ENCODE results near the gene TMEM212. TPM values are rescaled to one million over a fixed set of nuclear protein-coding genes. Genes with fewer than 3 reads are reported as not detected.
A peak's percentile ranks its signal among the peaks of the same experiment; 100 is the strongest.

The TMEM212 gene
- total and polyA plus RNA-seq, 2 donors (not counting 3 experiments of a cell fraction or from before 2014, with no cell fraction given) = not detected

DNA sequence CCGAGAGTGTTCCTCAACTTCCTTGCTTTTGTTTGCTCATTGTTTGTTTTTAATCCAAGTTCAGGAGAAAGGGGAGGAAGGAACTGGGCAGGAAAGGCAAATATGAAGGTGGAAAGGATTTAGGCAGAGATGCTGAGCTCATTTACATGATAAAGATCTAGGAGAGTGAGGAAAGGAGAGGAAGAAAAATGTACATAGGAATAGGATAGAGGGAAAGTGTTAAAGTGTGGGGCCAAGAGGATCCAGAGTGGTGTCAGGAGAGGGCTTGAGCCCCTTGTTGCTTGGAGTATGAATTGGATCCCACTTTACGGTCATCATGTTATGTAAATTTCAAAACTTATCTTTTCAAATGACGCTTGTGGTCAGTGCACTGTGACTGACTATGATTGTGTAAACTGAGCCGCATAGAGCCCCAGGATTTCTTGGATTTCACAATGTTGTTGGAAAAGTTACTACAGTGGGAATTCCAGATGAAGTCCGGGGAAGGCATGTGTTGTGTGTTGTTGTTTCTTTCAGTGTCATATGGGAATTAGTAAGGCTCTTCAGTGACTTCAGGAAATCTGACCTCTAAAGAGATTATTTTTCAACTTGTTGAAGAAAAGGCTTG is 17.8 kb upstream of the TMEM212 start:
- H3K4me3 ChIP-seq (replicated peaks in 1 of 3; ENCODE audit: insufficient read depth in 1 of 3, low read depth in 1 of 3, low read length in 3 of 3) = no peak overlapping the region
- DNase-seq (ENCODE audit: low read depth, low spot score) = peak; percentile 56
- H3K27ac ChIP-seq (ENCODE audit: insufficient read depth, low read depth, low read length) = peak overlapping the region; percentile 45
- H2AFZ ChIP-seq (ENCODE audit: low read depth, low read length) = peak overlapping the region; percentile 13
- dilution Hi-C loops (cut with MboI; ENCODE audit: extremely low pct_ligation_motif_present, low sequenced_read_pairs) = no loop called here
- BruUV-seq (replicated peaks) = no TSS peak
- peak; percentile 89 for FAIRE-seq
- ChIA-PET CTCF (interaction anchor here (0.7 to 2.4 kb wide), 6 partner anchors 9 to 53 kb away, joined by 3 to 10 read pairs (median 3); no protein-coding TSS in a partner anchor), POLR2A (no interaction called here)
- H3K4me1 ChIP-seq (ENCODE audit: control insufficient read depth, extremely low read depth, insufficient read depth, low read length) = peaks cover 35% of the 10 kb centered on the region
- no peaks in the 10 kb centered on the region for H3K9me1 ChIP-seq (replicated peaks; ENCODE audit: control insufficient read depth, extremely low read depth, insufficient read depth, low read length)
- no peaks in the 10 kb centered on the region for H4K20me1 ChIP-seq (replicated peaks; ENCODE audit: control insufficient read depth, extremely low read depth, insufficient read depth, low read length)
- intact Hi-C loops (cut with micrococcal nuclease) = loop anchor here (1.0 kb wide), 1 partner anchor 13 kb away; no protein-coding TSS in a partner anchor
- no peak overlapping the region for H3K9ac ChIP-seq (replicated peaks; ENCODE audit: extremely low read depth, insufficient read depth, low read length)
- peak overlapping the region; percentile 18 for H3K4me2 ChIP-seq (ENCODE audit: insufficient read depth, low read length)
- no peaks in the 10 kb centered on the region for H3K79me2 ChIP-seq (ENCODE audit: control insufficient read depth, insufficient read depth, low read length)
- no peaks in the 10 kb centered on the region for H3K36me3 ChIP-seq (ENCODE audit: control insufficient read depth in 2 of 2, extremely low read depth in 1 of 2, insufficient read depth in 2 of 2, low read length in 2 of 2)
- H3K27me3 ChIP-seq (ENCODE audit: control insufficient read depth in 2 of 2, insufficient read depth in 2 of 2, low read length in 2 of 2) = no peaks in the 10 kb centered on the region
- TF ChIP-seq POLR2A (IDR thresholded peaks at IDR 0.05; ENCODE audit: low read depth, low read length) (no peak), POLR2AphosphoS5 (IDR thresholded peaks at IDR 0.05; ENCODE audit: insufficient read depth, low read depth, low read length) (no peak), GATA2 (IDR thresholded peaks at IDR 0.05; ENCODE audit: insufficient read depth, insufficient read length, low read depth, low read length) (peak; percentile 84)
- H3K9me3 ChIP-seq (replicated peaks; ENCODE audit: control insufficient read depth, insufficient read depth, low read length) = no peaks in the 10 kb centered on the region

DNA sequence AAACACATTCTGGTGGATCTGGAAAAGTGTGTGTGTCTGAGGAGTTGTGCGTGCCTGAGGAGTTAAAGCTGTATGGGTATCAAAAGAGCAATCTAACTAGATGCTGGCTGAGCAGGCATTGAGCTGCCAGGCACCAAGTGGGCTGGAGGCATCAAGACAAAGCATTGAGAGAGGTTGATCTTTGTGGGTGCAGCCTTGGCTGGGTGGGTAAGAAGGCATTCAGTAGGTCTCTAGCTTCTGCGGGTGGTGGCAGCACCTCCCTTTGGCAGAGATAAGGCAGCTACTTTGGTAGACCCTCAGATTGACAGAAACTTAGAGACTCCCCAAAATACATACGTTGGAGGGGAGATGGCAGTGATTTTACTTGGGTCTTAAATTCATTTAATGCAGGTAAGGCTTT is 15.8 kb upstream of the TMEM212 start:
- FAIRE-seq (no peak), DNase-seq (ENCODE audit: low read depth, low spot score) (no peak)
- H4K20me1 ChIP-seq (replicated peaks; ENCODE audit: control insufficient read depth, extremely low read depth, insufficient read depth, low read length) = no peaks in the 10 kb centered on the region
- H2AFZ ChIP-seq (ENCODE audit: low read depth, low read length) = no peak overlapping the region
- ChIA-PET CTCF (interaction anchor here (0.7 to 3.3 kb wide), 3 partner anchors 17 to 55 kb away, joined by 3 to 24 read pairs (median 3); partner anchors contain the start of gene PLD1), POLR2A (no interaction called here)
- no peak overlapping the region for H3K27ac ChIP-seq (ENCODE audit: insufficient read depth, low read depth, low read length)
- H3K4me3 ChIP-seq (replicated peaks in 1 of 3; ENCODE audit: insufficient read depth in 1 of 3, low read depth in 1 of 3, low read length in 3 of 3) = no peak overlapping the region
- no TSS peak for BruUV-seq (replicated peaks)
- TF ChIP-seq EZH2 (IDR thresholded peaks at IDR 0.05; ENCODE audit: borderline replicate concordance, low read depth, low read length, severe bottlenecking) = no peak
- TF ChIP-seq POLR2A (IDR thresholded peaks at IDR 0.05; ENCODE audit: low read depth, low read length) = no peak
- no peak for TF ChIP-seq MYC (IDR thresholded peaks at IDR 0.05; ENCODE audit: low read depth, low read length)
- no peak for TF ChIP-seq POLR2AphosphoS5 (IDR thresholded peaks at IDR 0.05; ENCODE audit: insufficient read depth, low read depth, low read length)
- TF ChIP-seq, protein P1, sequence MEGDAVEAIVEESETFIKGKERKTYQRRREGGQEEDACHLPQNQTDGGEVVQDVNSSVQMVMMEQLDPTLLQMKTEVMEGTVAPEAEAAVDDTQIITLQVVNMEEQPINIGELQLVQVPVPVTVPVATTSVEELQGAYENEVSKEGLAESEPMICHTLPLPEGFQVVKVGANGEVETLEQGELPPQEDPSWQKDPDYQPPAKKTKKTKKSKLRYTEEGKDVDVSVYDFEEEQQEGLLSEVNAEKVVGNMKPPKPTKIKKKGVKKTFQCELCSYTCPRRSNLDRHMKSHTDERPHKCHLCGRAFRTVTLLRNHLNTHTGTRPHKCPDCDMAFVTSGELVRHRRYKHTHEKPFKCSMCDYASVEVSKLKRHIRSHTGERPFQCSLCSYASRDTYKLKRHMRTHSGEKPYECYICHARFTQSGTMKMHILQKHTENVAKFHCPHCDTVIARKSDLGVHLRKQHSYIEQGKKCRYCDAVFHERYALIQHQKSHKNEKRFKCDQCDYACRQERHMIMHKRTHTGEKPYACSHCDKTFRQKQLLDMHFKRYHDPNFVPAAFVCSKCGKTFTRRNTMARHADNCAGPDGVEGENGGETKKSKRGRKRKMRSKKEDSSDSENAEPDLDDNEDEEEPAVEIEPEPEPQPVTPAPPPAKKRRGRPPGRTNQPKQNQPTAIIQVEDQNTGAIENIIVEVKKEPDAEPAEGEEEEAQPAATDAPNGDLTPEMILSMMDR (IDR thresholded peaks at IDR 0.05; ENCODE audit: extremely low read depth in 1 of 2, insufficient read depth in 1 of 2, low read depth in 1 of 2, low read length in 2 of 2) = no peak
- TF ChIP-seq JUN (IDR thresholded peaks at IDR 0.05; ENCODE audit: borderline replicate concordance, insufficient read depth, insufficient read length, low read depth) = no peak
- TF ChIP-seq GATA2 (IDR thresholded peaks at IDR 0.05; ENCODE audit: insufficient read depth, insufficient read length, low read depth, low read length) = no peak
- no peak for TF ChIP-seq FOS (IDR thresholded peaks at IDR 0.05; ENCODE audit: borderline replicate concordance, insufficient read depth, low read length)
- TF ChIP-seq, protein P2, sequence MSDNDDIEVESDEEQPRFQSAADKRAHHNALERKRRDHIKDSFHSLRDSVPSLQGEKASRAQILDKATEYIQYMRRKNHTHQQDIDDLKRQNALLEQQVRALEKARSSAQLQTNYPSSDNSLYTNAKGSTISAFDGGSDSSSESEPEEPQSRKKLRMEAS (IDR thresholded peaks at IDR 0.05; ENCODE audit: insufficient read depth, insufficient read length) = no peak
- no peak overlapping the region for H3K9ac ChIP-seq (replicated peaks; ENCODE audit: extremely low read depth, insufficient read depth, low read length)
- H3K9me3 ChIP-seq (replicated peaks; ENCODE audit: control insufficient read depth, insufficient read depth, low read length) = no peaks in the 10 kb centered on the region
- H3K79me2 ChIP-seq (ENCODE audit: control insufficient read depth, insufficient read depth, low read length) = no peaks in the 10 kb centered on the region
- no peaks in the 10 kb centered on the region for H3K9me1 ChIP-seq (replicated peaks; ENCODE audit: control insufficient read depth, extremely low read depth, insufficient read depth, low read length)
- dilution Hi-C loops (cut with MboI; ENCODE audit: extremely low pct_ligation_motif_present, low sequenced_read_pairs) (no loop called here), intact Hi-C loops (cut with micrococcal nuclease) (no loop called here)
- H3K27me3 ChIP-seq (ENCODE audit: control insufficient read depth in 2 of 2, insufficient read depth in 2 of 2, low read length in 2 of 2) = no peaks in the 10 kb centered on the region
- no peak overlapping the region for H3K4me2 ChIP-seq (ENCODE audit: insufficient read depth, low read length)
- H3K36me3 ChIP-seq (ENCODE audit: control insufficient read depth in 2 of 2, extremely low read depth in 1 of 2, insufficient read depth in 2 of 2, low read length in 2 of 2) = no peaks in the 10 kb centered on the region
- H3K4me1 ChIP-seq (ENCODE audit: control insufficient read depth, extremely low read depth, insufficient read depth, low read length) = peaks cover 40% of the 10 kb centered on the region

Data from endothelial cell of umbilical vein (primary cell).